ENCODE measurements around the gene MKRN2.

DNA sequence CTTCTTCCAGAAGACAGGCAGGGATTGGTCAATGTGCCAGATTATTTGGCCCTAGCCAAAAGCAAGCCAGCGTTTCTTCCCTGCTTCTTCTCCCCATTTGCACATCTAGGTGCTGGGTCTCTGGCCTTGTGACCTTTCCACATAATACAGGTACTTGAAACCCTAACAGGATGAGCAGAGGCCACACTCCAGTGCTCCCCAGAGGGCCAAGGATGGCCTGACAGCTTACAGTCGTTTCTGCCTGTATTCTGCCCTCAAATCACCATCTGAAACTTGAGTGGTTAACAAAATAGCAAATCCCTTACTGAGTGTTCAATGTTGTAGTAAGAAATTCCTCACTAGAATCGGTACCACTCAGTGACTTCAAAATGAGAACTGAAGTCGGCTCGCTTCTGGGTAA, 29.1 kb downstream of the MKRN2 start:
- TF ChIP-seq ZFX (IDR thresholded peaks at IDR 0.05) (no peak), RAD21 (IDR thresholded peaks at IDR 0.05; ENCODE audit: low read depth) (no peak), POLR2AphosphoS5 (IDR thresholded peaks at IDR 0.05; ENCODE audit: low read depth, low read length) (no peak), POLR2A (IDR thresholded peaks at IDR 0.05; ENCODE audit: borderline replicate concordance, extremely low read depth, insufficient read depth, insufficient read length) (no peak), EZH2phosphoT487 (IDR thresholded peaks at IDR 0.05; ENCODE audit: borderline replicate concordance) (no peak), TCF7L2 (IDR thresholded peaks at IDR 0.05; ENCODE audit: borderline replicate concordance, extremely low read depth, insufficient read depth, insufficient read length) (no peak), EZH2 (IDR thresholded peaks at IDR 0.05) (no peak), YY1 (IDR thresholded peaks at IDR 0.05; ENCODE audit: extremely low read depth, insufficient replicate concordance, low read depth, low read length) (no peak)
- TF ChIP-seq, protein P1, sequence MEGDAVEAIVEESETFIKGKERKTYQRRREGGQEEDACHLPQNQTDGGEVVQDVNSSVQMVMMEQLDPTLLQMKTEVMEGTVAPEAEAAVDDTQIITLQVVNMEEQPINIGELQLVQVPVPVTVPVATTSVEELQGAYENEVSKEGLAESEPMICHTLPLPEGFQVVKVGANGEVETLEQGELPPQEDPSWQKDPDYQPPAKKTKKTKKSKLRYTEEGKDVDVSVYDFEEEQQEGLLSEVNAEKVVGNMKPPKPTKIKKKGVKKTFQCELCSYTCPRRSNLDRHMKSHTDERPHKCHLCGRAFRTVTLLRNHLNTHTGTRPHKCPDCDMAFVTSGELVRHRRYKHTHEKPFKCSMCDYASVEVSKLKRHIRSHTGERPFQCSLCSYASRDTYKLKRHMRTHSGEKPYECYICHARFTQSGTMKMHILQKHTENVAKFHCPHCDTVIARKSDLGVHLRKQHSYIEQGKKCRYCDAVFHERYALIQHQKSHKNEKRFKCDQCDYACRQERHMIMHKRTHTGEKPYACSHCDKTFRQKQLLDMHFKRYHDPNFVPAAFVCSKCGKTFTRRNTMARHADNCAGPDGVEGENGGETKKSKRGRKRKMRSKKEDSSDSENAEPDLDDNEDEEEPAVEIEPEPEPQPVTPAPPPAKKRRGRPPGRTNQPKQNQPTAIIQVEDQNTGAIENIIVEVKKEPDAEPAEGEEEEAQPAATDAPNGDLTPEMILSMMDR (IDR thresholded peaks at IDR 0.05 in 2 of 3, conservative IDR thresholded peaks at IDR 0.05 in 1 of 3; ENCODE audit: borderline replicate concordance in 1 of 3, insufficient read depth in 1 of 3, low read depth in 2 of 3, low read length in 2 of 3) = no peak
- TF ChIP-seq, protein P2, sequence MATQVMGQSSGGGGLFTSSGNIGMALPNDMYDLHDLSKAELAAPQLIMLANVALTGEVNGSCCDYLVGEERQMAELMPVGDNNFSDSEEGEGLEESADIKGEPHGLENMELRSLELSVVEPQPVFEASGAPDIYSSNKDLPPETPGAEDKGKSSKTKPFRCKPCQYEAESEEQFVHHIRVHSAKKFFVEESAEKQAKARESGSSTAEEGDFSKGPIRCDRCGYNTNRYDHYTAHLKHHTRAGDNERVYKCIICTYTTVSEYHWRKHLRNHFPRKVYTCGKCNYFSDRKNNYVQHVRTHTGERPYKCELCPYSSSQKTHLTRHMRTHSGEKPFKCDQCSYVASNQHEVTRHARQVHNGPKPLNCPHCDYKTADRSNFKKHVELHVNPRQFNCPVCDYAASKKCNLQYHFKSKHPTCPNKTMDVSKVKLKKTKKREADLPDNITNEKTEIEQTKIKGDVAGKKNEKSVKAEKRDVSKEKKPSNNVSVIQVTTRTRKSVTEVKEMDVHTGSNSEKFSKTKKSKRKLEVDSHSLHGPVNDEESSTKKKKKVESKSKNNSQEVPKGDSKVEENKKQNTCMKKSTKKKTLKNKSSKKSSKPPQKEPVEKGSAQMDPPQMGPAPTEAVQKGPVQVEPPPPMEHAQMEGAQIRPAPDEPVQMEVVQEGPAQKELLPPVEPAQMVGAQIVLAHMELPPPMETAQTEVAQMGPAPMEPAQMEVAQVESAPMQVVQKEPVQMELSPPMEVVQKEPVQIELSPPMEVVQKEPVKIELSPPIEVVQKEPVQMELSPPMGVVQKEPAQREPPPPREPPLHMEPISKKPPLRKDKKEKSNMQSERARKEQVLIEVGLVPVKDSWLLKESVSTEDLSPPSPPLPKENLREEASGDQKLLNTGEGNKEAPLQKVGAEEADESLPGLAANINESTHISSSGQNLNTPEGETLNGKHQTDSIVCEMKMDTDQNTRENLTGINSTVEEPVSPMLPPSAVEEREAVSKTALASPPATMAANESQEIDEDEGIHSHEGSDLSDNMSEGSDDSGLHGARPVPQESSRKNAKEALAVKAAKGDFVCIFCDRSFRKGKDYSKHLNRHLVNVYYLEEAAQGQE (IDR thresholded peaks at IDR 0.05; ENCODE audit: low read depth) = no peak

Measured in HCT116 (cell line).